Amniotic epithelial cell (primary cell): ENCODE measurements around the gene SLC13A1.
"Not testable (repeated sequence)": the region's sequence is repeated elsewhere in the genome, so short reads cannot be mapped to it uniquely, and the experiment has no call there.

Experiments used
- DNase-seq: peaks from one replicate; pipeline ENCODE4 v3.0.0-alpha.2; 2010; ENCODE audit warnings: low read depth

SLC13A1 gene, protein sequence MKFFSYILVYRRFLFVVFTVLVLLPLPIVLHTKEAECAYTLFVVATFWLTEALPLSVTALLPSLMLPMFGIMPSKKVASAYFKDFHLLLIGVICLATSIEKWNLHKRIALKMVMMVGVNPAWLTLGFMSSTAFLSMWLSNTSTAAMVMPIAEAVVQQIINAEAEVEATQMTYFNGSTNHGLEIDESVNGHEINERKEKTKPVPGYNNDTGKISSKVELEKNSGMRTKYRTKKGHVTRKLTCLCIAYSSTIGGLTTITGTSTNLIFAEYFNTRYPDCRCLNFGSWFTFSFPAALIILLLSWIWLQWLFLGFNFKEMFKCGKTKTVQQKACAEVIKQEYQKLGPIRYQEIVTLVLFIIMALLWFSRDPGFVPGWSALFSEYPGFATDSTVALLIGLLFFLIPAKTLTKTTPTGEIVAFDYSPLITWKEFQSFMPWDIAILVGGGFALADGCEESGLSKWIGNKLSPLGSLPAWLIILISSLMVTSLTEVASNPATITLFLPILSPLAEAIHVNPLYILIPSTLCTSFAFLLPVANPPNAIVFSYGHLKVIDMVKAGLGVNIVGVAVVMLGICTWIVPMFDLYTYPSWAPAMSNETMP

DNA sequence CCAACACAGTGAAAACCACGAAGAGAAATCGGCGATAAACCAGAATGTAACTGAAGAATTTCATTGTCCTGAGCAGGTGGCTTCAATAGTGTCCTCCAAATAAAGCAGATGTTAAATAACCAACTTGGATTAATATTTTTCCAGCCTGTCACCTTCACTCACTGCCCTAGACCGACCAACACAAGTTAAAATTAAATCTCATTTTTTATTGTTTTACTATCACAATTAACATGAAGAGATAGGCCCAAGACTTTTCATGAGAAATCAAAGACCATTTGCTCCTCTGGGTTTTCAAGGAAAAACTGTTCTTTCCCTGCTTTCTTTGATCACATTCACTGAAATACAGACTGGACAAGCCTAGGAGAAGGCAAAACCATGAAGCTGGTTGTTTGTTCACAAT is at the start of gene SLC13A1:
Gene SLC13A1 (minus strand): TSS at position 87 of the 400 bp plus-strand sequence. CDS start 23 bp downstream, at position 64.
- no peak for DNase-seq

DNA sequence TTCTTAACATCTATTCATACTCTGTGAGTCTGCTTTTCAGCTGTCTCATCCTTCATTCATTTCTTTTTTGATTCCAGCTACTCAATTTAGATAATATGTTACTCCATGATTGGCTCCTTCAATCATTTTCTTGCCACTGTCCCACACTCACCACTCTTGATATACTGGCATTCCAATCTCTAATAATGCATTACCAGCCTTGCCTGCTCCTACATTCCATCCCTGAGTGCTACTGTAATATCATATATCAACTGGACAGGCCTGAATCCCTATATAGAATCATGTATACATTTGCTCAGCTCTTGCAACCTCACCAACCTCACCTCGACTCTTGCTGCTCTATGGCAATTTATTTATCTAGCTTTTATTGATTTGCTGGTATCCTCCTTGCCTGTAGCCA is 45.0 kb upstream of the SLC13A1 start:
- DNase-seq = no peak

DNA sequence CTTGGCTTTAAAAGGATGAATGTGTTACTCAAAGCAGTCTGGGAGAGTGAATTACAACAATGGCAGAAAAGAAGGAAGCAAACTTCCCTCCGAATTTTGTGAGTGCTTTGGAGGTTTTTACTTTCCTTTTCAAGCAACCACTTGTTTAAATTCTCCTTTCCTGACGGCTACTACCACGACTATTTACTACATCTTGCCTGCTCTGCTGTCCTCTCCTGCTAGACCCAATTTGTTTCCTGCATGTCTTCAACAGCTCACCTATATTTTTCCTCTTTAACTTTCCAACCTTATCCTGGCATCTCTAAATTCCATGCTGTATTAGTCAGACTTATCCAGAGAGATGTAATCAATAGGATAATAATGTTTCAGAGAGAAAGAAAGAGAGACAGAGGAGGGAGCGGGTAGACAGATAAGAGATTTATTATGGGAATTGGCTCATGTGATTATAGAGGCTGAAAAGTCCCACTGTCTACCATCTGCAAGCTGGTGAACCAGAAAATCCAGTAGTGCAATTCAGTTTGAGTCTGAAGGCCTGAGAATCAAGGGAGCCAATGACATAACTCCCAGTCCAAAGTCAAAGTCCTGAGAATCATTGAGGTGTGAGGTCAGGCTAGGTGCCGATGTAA is 42.8 kb upstream of the SLC13A1 start:
- no peak for DNase-seq

DNA sequence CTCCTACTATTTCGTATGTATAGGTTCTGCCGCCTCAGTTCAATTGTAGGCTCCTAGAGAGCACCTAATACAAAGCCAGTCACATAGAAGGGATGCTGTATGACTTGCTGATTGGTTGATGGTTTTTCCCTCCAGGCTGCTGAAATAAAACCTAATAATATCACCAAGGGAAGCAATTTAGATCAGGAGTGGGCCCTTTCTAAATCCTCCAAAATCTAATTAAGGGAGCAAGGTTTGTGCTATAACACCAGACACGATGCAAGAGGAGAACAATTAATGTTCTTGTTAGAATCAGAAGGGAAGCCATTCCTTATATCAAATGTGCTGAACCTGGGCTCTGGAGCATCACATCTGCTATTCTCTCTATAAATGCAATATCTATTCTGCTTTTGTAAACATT is 42.0 kb upstream of the SLC13A1 start:
- no peak for DNase-seq

DNA sequence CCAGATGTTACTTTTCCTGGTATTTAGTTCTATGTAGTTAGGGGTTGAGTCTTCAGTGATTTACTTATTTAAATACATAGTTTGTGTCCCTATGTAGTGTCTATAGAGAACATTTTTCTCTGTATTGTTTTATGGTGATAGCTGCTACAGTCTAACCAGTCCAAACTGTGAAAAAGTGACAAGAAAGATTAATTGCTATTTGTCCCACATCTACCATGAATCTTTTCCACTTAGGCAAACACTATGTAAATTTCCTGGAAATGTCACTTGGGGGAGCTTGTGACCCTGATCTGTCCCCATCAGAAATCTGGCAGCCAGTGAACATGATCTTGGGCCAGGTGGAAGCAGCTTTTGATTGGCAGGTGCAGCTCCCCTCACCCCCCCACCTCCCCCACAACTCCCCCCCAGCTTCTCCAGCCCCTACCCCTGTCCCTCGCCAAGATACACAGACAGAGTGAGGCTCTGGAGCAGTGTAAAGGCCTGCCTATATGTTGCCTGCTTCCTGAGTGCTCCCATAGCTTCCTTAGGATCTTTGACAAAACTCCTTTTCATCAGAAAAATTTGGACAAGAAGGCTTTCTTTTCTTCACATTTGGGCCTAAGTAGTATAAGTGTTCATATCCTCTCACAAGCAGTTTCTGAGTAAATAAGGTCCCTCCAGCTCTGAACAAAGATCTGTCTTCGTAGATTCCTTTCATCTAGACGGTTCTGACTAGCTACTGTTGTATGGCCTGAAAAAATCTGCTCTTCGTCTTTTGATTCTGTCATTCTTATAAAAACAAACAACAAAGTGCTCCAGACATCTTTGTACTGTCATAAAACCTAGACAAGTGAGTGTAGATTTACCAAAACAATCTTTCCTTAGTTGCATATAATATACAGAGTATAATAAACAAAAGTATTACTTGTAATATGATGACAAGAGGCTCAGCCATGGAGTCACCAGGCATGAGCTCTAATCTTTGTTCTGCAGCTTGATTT is 31.5 kb upstream of the SLC13A1 start:
- peak; percentile 38 for DNase-seq

DNA sequence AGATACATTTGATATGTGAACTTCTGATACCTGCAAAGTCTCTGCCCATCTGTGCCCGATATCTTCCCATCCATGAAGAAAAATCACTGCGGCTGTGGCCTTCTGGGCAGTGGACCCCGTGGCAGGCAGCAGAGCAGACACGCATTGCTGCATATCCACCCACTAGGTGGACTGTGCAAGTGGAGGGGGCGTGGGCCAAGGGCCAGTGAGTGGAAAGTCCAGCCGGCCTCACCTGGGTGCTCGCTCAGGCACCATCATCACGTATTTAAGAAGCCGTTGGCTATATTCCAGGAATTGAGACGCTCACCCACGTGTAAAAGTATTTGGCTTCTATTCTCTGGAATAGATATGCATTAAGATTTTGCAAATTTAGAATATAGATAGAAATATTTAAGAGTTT is 30.8 kb upstream of the SLC13A1 start:
- no peak for DNase-seq

DNA sequence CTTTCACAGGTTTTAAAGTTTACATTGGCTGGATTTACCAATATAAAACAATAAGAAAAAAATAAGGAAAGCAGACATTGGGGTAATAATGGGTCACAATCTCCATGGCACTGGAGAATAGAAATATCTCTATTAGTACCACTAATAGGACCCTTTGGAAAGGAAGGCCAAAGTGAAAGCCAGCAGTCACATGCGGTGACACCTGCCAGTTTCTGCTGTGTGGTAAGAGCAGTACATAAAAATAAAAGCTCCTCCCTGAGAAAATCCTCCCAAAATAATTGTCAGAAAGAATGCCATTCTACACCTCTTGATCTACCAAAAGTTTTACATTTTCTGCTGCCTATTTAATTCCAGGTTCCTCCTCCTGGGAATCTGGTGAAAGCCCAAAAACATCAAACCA is 30.4 kb upstream of the SLC13A1 start:
- DNase-seq = no peak

DNA sequence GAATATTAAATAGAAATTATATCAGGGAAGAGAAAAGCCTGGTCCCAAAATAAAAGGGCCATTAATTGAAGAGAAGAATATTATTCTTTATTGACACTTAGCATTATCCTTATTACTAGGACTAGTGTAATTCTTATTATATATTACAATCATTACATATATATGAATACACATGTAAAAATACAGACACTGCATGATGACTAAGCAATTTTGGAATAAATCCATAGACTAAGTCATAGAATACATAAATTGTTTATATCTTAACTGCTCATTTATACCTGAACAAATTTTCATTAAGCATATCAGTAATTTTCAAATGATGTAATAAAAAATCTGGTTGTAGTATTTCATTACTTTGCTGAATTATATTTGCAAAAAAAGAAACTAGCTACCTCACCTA is 29.7 kb upstream of the SLC13A1 start:
- no peak for DNase-seq

DNA sequence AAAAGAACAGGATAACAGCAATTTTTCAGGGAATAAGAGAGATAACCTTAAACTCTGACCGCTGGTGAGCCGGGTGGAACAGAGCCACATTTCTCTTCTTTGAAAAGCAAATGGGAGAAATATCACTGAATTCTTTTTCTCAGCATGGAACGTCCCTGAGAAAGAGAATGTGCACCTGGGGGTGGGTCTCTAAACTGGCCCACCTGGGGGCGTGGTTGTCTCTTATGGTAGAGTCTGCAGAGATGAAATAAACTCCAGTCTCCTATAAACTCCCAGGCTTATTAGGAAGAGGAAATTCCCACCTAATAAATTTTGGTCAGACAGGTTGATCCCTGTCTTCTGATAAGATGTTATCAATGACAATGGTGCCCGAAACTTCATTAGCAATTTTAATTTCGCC is 27.9 kb upstream of the SLC13A1 start:
- not testable (repeated sequence) for DNase-seq

DNA sequence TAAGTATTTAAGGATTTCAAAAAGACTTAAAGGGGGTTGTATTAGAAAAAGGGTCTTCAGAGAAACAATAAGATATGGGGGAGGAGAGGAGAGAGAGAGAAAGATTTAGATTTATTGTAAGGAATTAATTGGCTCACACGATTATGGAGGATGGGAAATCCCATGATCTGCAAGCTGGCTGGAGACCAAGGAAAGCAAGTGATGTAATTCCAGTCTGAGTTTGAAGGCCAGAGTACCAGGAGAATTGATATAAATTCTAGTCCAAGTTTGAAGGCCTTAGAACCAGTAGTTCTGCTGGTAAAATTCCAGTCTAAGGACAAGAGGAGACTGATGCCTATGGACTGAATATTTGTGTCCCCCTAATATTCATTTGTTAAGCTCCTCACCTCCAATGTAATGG is 20.6 kb upstream of the SLC13A1 start:
- peak; percentile 73 for DNase-seq

DNA sequence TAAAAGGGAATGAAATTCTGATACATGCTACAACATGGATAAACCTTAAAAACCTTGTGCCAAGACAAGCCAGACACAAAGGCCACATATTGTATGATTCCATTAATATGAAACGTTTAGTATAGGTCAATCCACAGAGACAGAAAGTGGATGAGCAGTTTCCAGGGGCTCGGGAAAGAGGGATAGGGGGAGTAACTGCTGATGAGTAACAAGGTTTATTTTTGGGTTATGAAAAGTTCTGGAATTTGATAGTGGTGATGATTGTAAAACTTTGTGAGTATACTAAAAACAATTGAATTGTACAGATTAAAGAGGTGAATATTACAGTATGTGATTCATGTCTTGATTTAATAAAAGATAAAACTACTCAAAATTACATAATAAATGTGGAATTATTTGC is 19.1 kb upstream of the SLC13A1 start:
- DNase-seq = no peak

DNA sequence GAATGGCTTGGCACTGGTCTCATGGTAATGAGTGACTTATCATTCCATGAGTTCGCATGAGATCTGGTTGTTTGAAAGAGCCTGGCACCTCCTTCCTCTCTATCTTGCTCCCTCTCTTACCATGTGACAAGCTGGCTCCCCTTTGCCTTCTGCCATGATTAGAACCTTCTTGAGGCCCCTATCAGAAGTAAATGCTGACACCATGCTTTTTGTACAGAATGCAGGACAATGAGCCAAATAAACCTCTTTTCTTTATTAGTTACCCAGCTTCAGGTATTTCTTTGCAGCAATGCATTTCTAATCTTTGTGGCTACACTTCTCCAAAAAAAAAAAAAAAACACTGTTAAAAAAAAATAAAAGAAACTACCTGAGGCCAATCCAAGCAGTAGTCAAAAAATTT is 17.1 kb upstream of the SLC13A1 start:
- DNase-seq = no peak

DNA sequence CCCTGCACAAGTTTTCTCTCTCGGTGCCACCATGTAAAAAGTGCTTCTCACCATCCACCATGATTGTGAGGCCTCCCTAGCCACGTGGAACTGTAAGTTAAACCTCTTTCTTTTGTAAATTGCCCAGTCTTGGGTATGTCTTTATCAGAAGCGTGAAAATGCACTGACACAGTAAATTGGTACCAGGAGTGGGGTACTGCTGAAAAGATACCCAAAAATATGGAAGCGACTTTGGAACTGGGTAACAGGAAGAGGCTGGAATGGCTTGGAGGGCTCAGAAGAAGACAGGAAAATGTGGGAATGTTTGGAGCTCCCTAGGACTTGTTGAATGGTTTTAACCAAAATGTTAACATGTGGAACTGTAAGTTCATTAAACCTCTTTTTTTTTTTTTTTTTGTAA is 15.6 kb upstream of the SLC13A1 start:
- DNase-seq = no peak

DNA sequence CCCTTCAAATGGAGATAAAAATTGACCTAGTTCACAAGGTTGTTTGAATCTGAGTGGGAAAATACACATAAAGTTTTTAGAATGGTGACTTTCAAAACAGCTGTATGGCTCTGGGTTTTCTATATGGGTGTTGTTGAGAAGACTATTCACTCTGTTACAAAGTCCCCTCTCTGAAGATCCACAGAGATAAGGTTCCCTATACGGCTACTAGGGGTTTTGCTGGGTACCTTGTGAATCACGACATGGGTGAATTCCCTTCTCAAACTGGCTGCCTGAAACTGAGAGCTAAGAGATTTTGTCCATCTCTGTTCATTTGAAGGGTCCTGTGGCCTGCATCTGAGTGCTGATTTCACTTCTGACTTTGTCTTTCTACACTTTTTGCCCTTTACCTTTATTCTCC is 11.8 kb upstream of the SLC13A1 start:
- DNase-seq = no peak

DNA sequence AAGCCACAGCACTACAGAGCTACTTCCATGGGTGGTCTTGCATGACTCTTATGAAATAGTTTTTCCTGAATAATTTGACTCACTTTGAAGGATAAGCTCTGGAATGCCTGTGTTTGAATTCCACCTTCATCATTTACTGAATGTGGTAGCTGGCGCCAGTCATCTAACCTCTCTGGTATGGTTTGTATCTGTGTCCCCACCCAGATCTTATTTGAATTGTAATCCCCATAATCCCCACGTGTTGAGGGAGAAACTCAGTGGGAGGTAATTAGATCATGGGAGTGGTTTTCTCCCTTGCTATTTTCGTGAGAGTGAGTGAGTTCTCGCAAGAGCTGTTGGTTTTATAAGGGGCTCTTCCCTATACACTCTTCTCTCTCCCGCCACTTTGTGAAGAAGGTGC is 11.2 kb upstream of the SLC13A1 start:
- peak; percentile 96 for DNase-seq

DNA sequence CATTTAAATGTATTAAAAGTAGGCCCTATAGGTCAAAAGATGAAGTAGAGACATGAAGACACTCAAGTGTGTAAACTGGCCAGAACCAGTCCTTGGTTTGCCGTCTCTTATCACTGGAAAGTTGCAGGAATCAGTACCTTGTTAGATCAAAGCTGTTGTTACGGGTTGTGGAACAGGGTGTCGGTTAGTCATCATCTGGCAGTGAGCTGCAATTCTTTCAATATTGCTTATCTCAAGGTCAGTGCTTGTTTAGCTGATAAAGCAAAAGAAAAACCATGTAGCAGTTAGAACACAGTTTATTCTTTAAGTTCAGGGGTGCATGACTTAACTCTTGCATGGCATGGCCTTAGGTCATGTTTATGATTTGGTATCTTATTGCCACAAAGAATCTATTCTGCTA is 10.0 kb upstream of the SLC13A1 start:
- DNase-seq = peak; percentile 90

DNA sequence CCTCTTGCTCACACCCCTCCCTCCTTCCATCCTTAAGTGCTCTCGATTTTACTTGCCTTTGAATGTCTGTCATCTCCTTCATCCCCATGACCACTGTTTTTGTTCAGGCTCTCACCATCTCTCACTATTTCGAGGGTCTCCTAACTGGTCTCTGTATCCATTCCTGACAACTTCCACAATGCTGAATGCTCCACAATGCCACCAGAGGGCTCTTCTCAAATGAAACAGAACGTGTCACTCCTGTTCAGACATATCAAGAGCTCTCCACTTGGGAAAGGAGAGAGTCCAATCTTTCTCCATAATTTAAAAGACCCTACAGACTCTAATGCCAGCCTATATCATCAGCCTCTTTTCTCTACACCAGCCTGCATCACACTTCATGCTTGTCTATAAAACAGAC is 9.0 kb upstream of the SLC13A1 start:
- peak; percentile 48 for DNase-seq

DNA sequence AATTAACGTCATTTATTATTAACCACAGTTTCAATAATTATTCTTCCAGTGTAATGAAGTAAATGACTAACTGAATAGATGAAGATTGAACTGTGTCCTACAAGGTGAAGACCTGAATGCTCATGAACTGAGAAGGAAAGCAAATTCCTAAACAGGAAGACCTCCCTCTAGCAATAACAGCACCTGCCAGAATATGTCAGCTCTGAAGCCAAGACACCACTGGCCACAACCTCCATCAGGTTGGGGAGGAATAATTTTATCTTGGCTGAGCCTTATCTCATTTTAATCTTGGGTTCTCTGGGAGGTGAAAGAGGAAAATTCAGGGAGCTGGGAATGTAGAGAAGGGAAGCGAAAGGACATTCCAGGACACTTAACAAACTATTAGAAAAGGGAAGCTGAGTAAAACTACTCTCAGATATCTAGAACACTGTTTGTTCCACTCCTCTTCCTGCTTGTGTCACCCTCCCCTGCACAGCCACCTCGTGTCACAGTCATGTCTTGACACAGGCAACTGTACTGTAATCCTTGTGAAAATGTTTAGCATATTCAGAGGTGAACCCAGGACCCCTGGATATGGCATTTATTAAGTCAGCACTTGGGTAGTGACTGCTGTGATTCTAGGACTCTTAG is 4.6 kb upstream of the SLC13A1 start:
- DNase-seq = no peak

DNA sequence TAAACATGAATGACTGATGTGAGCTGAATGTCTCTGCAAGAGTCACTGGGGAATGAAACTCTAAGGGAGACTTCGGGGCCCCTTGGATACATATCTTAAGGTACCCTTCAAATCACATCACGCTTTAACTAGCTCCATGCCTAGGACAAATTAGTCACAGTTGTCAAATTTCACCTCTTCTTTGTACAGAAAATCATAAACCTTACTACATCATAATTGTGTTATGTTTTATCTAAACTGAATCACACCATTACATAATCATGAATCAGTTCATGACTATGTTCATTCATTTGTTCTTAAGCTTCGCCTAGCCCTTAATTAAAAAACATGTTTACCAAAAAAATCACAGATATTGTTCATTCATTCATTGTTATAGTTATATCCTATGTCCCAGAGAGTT is 2.1 kb upstream of the SLC13A1 start:
- peak; percentile 50 for DNase-seq

DNA sequence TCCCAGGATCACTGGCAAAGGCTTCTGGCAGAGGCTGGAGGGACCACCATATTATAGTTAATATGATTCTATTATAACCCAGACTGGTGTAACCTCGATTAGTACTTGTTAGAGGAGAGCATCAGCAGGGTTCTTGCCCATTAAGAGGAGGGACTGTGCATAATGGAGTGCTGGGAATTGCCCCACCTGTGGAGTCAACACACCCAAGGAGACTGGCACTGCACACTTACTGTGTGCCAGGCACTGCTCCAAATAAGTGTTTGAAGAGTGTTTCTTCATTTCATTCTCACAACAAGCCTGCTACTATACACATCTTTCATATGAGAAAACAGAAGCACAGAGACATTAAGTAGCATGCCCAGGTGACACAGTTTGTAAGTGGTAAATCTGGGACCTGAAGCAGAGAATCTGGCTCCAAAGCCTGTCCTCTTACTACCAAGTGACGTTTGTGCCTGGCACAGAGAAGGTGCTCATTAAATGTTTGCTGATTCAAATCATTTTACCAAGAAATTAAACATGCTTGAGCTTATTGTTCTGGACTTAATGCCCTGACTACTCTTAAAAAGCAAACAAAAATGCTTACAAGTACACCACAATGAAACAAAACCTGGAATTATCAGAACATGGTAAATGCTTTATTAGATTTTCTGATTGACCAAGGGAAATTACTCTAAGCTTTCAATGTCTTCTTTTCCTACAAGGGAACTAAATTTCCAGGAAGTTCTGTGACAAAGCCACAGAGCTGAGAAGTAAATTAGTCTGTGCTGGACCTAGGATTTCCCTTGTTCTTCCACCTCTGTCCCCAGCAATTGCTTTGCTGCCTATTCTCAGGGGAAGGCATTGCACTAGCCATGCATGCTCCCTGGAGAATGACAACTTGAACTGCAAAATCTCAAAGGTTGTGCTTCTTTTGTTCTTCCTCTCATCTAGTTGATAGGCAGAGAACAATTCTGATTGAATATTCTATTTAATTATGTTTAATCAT is 809 bp downstream of the SLC13A1 start:
- no peak for DNase-seq
